Heart right ventricle (tissue), 16 donors: ENCODE results near the gene CSRP1. TPM values are rescaled to one million over a fixed set of nuclear protein-coding genes. Genes with fewer than 3 reads are reported as not detected.

ENCODE experiments used
- ATAC-seq, 8 donors: fragments of 200-7000 bp; cut with Tn5 transposase; one replicate each; pipeline ENCODE4 v1.9.1; 2020; ENCODE audit warnings: mild to moderate bottlenecking in 8 of 8, moderate library complexity in 8 of 8, moderate number of reproducible peaks in 1 of 8
- DNase-seq, 2 donors: peaks; one replicate each; pipeline ENCODE4 v3.0.0-alpha.2; 2020
- H3K27ac ChIP-seq, 10 donors: fragments of 200-600 bp; sonication (generic) in 2 of 10; one replicate each; pipeline versions ENCODE4 v1.5.0 to v1.8.0; 2020 to 2022; ENCODE audit warnings: mild to moderate bottlenecking in 3 of 10
- H3K27me3 ChIP-seq, 7 donors: fragments of 200-600 bp; one replicate each; pipeline ENCODE4 v1.8.0; 2021 to 2022; ENCODE audit warnings: mild to moderate bottlenecking in 2 of 7
- H3K36me3 ChIP-seq, 9 donors: fragments of 200-600 bp; sonication (generic) in 1 of 9; one replicate each; pipeline versions ENCODE4 v1.5.0 to v1.8.0; 2020 to 2022; ENCODE audit warnings: mild to moderate bottlenecking in 2 of 9
- H3K4me1 ChIP-seq, 9 donors: fragments of 200-600 bp; sonication (generic) in 1 of 9; one replicate each; pipeline versions ENCODE4 v1.5.0 to v1.8.0; 2020 to 2022; ENCODE audit warnings: mild to moderate bottlenecking in 4 of 9
- H3K4me3 ChIP-seq, 10 donors: fragments of 200-600 bp; sonication (generic) in 2 of 10; one replicate each; pipeline versions ENCODE4 v1.5.0 to v1.8.0; 2020 to 2022; ENCODE audit warnings: mild to moderate bottlenecking in 7 of 10, moderate library complexity in 2 of 10
- H3K9me3 ChIP-seq, 11 donors: fragments of 200-600 bp in 10 of 11; sonication (generic) in 2 of 11; one replicate each; pipeline versions ENCODE4 v1.5.0 to v1.8.0; 2013 to 2022; ENCODE audit warnings: mild to moderate bottlenecking in 2 of 11, control low read depth in 1 of 11, moderate library complexity in 1 of 11
- CTCF ChIP-seq, 9 donors: fragments of 200-600 bp; sonication (generic) in 2 of 9; IDR thresholded peaks; one replicate each; pipeline versions ENCODE4 v1.5.0 to v1.8.0; 2021 to 2022; ENCODE audit warnings: antibody characterized with exemption in 9 of 9, mild to moderate bottlenecking in 5 of 9, moderate library complexity in 1 of 9
- WGBS, 2 donors: extraction: QIAGEN DNeasy Blood & Tissue Kit; methylation state at CpG; one replicate each; pipeline ENCODE4 v1.1.7; 2013; ENCODE audit warnings: inconsistent platforms in 1 of 2; 5-methylcytosine and 5-hydroxymethylcytosine counted together
- intact Hi-C, 10 donors: fragments of 100-400 bp; cut with DNase I; formaldehyde crosslinking; loops; one replicate each; pipeline versions ENCODE4 v1.11.1 to v1.14.2; 2022
- polyA plus RNA-seq, 2 donors: library from polyadenylated mRNA; stranded (reverse); fragments of 200-250 nt; gene quantifications; one replicate each; pipeline ENCODE4 v1.2.3, GENCODE V29; 2013
- total RNA-seq, 10 donors: library from RNA; stranded (reverse); fragmentation: NEBNext Ultra II Directional in 3 of 10; extraction: Animal tissue kit (Norgen Biotek cat#: 25700) in 3 of 10; gene quantifications; one replicate each; pipeline versions ENCODE4 v1.2.1 to v1.2.4, GENCODE V29; 2021 to 2023
- donor health status: Arrhythmogenic right ventricular cardiomyopathy.
- donor health status: ischemic (EF 13 %, LVEDD 7.1; RV severe dilation, severe dysfunction).
- donor health status: healthy with polysubstance abuse.
- donor health status: DM: no; HTN: yes; CAD: no.
- donor health status: DM: no; HTN: no; CAD: no.
- donor health status: ischemic (EF 25% LVEDD 6.9; RV normal size, moderate dysfunction).
- donor health status: ischemic (EF 25% LVEDD 5.7; RV mildly dilated, moderate dysfunction).
- donor health status: healthy.
- donor health status: DM: yes; HTN: yes; CAD: no.
- donor health status: Ischemic cardiomyopathy.
- donor health status: ischemic (EF 35%, LVEDD 5.7; RV mildly dilated, moderate dysfunction).
- donor health status: nonischemic (EF 11% LVEDD 7.7; RV severe dilation, severe dysfunction).
- donor health status: DM: yes; HTN: yes; CAD: no.
- donor health status: PGD.
- donor health status: ischemic (EF 29% LVEDD 5.4; RV normal size, mild dysfunction).
- donor health status: nonischemic (EF 23%, LVEDD 6.1; RV moderate dilation, normal function).

CSRP1 gene
- total and polyA plus RNA-seq, 12 donors, result 48.1 to 104 (median 67.7) TPM

DNA sequence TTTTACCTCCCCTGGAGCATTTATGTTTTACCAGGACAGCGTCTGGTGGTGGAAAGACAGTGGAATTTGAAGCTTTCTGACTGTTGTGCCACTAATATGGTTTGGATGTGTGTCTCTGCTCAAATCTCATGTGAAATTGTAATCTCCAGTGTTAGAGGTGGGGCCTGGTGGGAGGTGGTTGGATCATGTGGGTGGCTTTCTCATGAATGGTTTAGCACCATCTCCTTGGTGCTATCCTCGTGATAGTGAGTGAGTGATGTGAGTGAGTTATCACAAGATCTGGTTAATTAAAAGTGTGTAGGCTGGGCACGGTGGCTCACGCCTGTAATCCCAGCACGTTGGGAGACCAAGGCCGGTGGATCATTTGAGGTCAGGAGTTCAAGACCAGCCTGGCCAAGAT, 61.6 kb downstream of the CSRP1 start:
- no peak for TF ChIP-seq CTCF (IDR thresholded peaks at IDR 0.05)
- intact Hi-C loops, result loop anchor here in 7 of 10 donors (5.0 kb wide), 2 partner anchors 37 to 67 kb away; no protein-coding TSS in a partner anchor
- no peak overlapping the region for H3K4me3 ChIP-seq
- H3K4me1 ChIP-seq, result peaks cover 3 to 28% (median 21%) of the 10 kb centered on the region in 9 donors
- H3K27me3 ChIP-seq, result no peaks in the 10 kb centered on the region
- peaks cover 0 to 4% (median 0%) of the 10 kb centered on the region in 11 donors for H3K9me3 ChIP-seq
- H3K27ac ChIP-seq, result no peak overlapping the region
- no peak for ATAC-seq
- WGBS, 2 donors, result 94 to 96% methylated on average over 6 of the region's 6 CpGs
- DNase-seq, result no peak
- H3K36me3 ChIP-seq, result no peaks in the 10 kb centered on the region

- WGBS, 2 donors, result 77 to 82% methylated on average over 4 of the region's 4 CpGs
- TF ChIP-seq CTCF (IDR thresholded peaks at IDR 0.05), result no peak
- ATAC-seq, result no peak
- peaks cover under 1 to 23% (median 16%) of the 10 kb centered on the region in 9 donors for H3K4me1 ChIP-seq
- DNase-seq, result no peak
- H3K9me3 ChIP-seq, result peaks cover 0 to 4% (median 0%) of the 10 kb centered on the region in 11 donors
- intact Hi-C loops, result loop anchor here in 7 of 10 donors (5.0 kb wide), 2 partner anchors 38 to 68 kb away; no protein-coding TSS in a partner anchor
- H3K4me3 ChIP-seq, result no peak overlapping the region
- no peaks in the 10 kb centered on the region for H3K27me3 ChIP-seq
- H3K36me3 ChIP-seq, result no peaks in the 10 kb centered on the region
- H3K27ac ChIP-seq, result no peak overlapping the region
Observed at GRCh38 chr1:201444792-201445191, 62.1 kb downstream of the CSRP1 start.

DNA sequence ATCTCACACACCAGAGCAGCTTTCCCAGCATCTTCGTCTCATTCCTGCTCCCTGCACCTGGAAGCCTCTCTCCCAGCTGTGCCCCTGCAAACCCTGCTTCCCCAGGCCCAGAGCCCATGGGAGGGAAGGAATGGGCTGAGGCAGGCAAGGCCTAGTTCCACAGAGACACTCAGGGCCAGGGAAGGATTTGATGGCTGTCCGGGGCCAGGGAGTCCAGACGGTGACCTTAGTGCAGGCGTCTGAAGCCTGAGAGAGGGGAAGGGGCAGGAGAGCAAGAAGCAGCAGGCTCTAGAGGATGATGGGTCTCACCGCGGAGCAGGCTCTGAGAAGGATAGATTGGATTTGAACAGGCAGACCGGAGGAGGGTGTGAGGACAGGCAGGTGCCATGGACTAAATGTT, 63.2 kb downstream of the CSRP1 start:
- TF ChIP-seq CTCF (IDR thresholded peaks at IDR 0.05), result no peak
- 93 to 95% methylated on average over 7 of the region's 7 CpGs for WGBS, 2 donors
- no peak for ATAC-seq

DNA sequence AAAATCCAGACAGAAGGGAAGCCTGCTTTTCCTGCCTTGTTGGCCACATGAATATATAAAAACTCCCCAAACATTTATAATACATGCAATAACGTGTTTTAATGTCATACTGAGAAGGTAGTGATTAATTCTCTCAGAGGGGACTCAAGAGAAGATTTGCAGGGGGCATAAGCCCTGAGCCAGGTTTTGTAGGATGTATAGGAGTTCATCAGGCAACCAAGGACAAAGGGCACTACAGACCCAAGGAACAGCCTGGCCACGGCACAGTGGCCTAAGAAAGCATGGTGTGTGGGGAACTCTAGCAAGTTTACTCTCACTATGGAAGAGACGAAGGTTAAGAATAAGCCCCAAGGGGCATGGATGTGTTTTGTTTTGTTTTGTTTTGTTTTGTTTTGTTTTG, 70.0 kb downstream of the CSRP1 start:
- Histone ChIP-seq H3K36me3 (no peaks in the 10 kb centered on the region), H3K9me3 (peaks cover 0 to 4% (median 0%) of the 10 kb centered on the region in 11 donors), H3K27me3 (peaks cover 0 to 4% (median 0%) of the 10 kb centered on the region in 7 donors), H3K4me3 (no peak overlapping the region), H3K4me1 (peaks cover 0 to 12% (median 10%) of the 10 kb centered on the region in 9 donors), H3K27ac (no peak overlapping the region)
- DNase-seq, result no peak
- no peak for TF ChIP-seq CTCF (IDR thresholded peaks at IDR 0.05)
- ATAC-seq, result no peak
- intact Hi-C loops, result loop anchor here in 1 of 10 donors (5.0 kb wide), 1 partner anchor 40 kb away; no protein-coding TSS in a partner anchor
- WGBS, 2 donors, result 80 to 86% methylated on average over 3 of the region's 3 CpGs

More for the DNA sequence above, 63.2 kb downstream of the CSRP1 start:
- Histone ChIP-seq H3K4me1 (peaks cover 0 to 13% (median 11%) of the 10 kb centered on the region in 9 donors), H3K27ac (no peak overlapping the region), H3K36me3 (no peaks in the 10 kb centered on the region), H3K27me3 (no peaks in the 10 kb centered on the region), H3K9me3 (peaks cover 0 to 4% (median 0%) of the 10 kb centered on the region in 11 donors), H3K4me3 (no peak overlapping the region)
- intact Hi-C loops, result no loop called here
- DNase-seq, result no peak
